HG03571 (cell line): ENCODE data around the gene DUS1L.

ENCODE experiments used
- ATAC-seq: cut with Tn5 transposase; IDR thresholded peaks from one replicate; pipeline ENCODE4 v1.9.1; 2021; ENCODE audit not compliant: unreplicated experiment

DUS1L gene

DNA sequence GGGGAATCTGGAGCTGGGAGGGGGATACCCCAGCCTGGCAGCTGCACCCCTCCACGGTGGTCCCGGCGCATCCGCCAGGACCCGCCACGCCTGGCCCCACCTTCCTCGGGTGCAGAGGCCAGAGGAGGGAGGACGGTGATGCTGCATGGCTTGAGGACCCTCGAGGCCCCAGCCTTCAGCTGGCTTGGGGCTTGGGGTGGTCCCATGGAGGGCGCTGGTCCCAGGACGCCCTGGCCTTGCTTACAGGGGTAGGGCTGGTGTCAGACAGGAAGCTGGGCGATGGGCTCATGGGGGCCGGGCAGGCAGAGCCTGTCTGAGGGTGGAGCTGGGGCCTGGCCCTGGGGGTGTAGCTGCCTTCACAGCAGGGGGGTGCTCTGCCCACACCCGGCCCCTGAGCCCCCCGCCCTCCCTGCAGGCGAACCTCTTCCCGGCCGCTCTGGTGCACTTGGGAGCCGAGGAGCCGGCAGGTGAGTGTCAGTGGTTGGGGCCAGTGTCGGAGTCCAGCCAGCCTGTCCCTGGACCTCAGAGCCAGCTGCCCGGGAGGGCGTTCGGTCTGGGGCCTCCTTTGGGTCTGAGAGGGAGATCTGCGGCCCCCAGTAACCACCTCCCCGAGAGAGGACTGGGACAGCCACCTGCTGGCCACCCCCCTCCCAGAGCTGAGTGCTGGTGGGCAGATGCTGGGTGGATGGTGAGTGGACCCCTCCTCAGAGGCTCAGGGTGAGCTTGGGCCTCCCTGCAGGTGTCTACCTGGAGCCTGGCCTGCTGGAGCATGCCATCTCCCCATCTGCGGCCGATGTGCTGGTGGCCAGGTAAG lies 49.3 kb downstream of the DUS1L start:
- ATAC-seq, result no peak

DNA sequence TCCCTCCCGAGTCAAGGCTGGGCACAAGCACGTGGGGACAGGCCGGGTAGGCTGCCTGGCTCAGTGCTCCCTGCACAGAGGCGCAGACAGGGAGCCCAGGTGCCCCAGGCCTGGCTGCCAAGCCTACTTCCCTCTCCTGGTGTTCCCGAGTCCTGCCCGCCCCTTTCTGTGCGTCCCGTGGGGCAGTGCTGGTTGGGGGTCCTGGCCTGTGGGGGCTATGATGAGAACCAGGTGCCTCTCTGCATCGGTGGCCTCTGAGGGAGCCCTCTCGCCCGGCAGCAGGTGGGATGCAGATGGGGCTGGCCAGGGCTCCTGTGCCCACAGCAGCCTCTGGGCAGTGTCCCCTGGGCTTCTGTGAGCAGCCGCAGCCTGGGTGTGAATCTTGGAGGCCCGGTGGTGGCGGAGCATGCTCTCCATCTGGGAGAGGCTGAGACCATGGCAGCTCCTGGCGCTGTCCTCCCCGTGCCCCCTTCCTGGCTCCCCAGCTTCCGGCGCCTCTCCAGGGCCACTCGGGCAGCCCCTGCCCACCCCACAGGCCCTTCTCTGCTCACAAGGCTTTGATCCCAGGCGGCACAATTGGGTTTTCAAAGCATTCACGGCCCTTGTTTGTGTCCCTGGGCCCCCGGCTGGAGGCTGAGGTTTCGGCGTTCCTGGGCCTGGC lies 50.2 kb downstream of the DUS1L start:
- ATAC-seq, result no peak

DNA sequence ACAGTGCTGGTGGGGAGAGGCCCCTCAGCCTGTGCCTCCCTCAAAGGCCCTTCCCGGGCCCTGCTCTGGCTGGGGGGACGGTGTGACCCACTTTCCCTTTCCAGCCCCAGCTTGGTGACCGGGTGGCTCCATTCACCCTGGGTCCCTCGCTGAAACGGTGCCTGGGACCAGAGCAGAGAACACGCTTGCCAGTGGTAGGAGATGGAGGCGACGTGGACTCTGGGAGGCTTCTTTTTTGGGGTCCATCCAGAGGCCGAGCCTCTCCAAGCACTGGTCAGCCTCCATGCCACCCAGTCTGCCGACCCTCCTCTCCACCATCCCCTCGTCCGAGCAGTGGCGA lies 50.7 kb downstream of the DUS1L start:
- no peak for ATAC-seq

DNA sequence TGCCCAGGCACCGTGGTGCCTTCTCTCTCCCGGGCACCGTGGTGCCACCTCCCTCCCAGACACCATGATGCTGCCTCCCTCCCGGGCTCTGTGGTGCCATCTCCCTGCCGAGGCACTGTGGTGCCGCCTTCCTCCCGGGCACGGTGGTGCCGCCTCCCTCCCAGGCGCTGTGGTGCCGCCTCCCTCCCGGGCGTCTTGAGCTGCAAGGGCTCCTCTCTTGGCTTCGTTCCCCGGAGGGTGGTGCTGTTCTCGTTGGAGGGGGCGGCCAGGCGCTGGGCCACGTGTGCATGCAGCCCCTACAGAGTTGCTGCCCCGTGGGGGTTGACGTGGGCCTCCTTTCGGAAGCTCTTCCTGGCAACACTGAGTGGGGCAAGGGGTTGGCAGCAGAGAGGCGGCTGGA lies 51.2 kb downstream of the DUS1L start:
- no peak for ATAC-seq

DNA sequence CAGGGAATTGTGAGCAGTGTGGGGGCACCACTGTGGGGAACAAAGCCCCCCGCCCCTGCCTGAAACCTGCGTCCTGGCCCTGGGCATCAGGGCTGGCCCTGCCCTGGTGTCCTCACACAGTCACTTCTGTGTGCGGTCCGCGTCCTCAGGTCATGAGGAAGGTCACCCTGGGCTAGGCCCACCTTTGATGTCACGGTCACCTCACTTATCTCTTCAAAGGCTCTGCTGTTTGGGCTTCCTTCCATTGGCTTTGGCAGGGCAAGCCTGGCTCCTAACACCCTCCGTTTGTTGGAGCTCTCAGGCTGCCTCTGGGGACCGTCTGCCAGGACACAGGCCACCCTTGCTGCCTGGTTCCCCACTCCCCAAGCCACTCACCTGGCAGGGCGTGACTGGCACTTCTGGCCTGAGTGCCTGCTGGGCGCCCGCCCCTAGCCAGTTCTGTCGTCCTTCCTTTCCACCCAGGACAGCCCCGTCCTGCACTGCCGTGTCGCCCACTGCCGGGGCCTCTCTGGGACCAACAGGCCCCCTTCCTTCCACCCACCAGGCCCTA lies 51.8 kb downstream of the DUS1L start:
- ATAC-seq, result no peak

DNA sequence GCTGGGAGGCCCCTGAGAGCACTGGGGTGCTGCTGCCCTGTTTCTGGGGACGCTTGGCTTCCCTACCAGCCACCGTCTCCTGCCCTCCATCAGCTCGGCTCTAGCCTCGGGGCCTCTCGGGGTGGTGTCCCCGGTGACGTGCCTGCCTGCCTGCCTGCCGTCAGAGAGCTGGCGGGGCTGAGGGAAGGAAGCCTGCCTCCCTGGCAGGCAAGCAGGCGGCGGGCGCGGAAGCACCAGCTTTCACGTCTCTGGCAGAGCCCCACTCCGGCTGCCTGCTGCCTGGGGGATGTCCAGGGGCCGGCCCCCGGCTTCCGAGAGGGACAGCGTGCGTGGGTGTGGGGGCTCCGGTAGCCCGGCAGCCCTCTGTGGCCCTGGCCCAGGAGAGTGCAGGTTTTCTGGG lies 52.3 kb downstream of the DUS1L start:
- no peak for ATAC-seq

DNA sequence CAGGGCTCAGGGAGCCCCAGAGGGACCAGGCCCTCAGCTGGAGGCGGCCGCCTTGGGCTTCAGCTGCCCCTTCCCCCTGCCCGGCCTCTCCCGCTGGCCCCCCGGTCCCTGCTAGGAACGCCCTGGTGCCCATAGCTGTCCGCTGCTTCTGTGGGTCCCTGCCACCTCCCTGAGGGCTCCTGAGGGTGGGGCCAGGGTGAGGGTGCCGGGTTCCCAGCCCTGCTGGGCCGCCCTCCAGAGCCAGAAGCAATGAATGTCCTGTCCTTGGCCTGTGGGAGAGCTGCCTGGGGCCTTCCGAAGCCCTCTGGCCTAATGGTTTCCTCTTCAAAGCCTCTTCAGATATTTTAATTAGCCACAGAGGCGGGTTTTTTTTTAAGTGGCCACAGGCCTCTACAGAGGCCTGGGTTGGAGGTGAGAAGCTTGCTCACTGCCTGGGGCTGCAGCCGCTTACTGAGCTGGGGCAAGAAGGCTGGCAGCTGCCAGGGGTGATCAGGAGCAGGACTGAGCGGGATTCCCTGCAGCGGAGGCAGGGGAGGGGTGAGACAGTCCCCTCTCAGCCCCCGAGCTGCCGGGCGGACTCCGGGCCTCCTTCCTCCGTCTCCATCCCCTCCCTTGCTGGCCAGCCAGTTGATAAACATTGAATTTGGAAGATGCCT lies 52.8 kb downstream of the DUS1L start:
- no peak for ATAC-seq

DNA sequence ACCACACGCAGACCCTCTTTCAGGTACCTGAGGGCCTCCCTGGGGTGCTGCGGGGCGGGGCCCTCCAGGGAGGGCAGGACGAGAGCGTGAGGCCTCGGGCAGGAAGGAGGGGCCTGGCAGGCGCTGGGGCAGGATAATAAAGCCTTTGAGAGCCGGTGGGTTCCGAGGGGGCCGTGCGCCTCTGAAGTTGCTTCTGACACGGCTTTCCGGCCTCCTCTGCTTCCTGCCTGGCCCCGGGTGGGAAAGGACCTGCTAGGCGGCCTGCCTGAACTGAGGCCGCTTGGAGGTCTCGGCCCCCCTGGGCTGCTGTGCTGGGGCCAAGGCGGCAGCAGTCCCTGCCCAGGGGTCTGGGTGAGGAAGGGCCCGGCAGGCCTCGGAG lies 53.4 kb downstream of the DUS1L start:
- no peak for ATAC-seq

DNA sequence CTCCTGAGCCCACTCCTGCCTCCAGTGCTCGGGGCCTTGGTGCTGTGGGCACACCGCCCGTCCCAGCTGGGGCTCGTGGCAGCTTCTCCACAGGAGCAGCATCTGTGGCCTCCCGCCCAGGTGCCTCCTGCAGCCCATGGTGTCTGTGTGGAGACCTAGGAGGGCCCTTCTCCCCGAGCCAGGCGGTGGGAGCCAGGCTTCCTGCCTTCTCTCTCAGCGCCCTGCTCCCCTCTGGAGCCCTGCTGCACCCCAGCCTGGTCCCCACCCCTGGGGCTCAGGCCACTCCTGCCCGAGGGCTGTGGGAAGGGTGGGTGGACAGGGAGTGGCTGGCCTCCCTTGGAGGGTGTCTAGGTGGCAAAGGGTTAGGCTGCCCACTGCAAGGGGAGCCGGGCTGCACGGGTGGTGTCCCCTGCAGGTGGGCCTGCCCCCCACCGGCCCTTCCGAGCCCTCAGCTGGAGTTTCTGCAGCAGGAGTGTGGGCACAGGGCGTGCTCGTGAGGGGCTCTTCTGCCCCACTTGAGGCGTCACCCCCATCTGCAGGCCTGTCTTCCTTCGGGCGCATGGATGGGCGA lies 53.9 kb downstream of the DUS1L start:
- no peak for ATAC-seq

DNA sequence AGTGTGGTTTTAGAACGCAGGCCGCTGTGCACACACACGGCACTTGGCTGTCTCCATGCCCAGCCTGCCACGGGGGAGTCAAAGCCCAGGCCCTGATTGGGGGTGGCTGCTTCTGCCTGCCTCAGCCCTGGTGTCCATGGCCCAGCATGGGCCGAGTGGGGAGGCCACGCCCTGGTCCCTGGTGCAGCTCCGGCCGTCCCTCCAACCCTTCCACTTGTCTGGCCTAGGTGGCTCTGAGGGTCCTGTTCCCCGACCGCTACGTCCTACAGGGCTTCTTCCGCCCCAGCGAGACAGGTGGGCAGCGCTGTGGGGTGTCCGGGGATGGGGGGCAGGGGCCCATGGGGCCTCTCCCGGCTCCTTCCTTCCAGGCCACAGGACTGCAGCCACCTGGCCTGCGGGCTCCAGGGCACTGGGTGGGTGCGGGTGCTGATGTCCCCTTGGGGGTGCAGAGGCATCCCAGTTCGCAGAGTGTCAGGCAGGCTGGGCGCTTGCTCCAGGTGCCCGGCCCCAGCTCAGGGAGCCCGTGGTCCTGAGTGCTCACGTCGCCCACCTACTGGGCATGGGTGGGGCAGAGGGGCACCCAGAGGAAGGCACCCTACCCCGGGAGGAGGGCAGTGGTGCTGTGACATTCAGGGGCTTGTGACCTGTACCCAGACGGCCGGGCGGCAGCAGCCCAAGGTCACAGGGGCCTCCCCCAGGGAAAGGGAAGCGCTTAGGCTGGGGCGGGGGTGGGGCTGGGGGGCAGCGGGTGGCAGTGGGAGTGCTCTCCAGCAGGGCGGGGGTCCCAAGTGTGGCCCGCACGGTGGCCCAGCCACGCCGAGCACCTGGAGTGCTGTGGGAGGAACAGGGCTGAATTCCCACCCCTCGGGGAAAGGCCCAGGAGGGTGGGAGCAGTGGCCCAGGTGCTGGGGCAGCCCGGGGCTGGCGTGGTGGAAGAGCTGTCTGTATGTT lies 54.8 kb downstream of the DUS1L start:
- ATAC-seq, result no peak

DNA sequence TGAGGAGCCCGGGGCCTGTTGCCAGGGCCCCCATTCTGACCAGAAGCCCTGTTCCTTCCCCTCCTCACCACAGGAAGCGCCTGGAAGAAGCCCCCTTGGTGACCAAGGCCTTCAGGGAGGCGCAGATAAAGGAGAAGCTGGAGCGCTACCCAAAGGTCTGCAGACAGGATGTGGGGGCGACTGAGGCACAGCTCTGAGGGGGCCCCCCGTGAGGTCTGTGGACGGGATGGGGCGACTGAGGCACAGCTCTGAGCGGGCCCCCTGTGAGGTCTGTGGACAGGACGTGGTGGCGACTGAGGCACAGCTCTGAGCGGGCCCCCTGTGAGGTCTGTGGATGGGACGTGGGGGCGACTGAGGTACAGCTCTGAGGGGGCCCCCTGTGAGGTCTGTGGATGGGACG lies 56.2 kb downstream of the DUS1L start:
- ATAC-seq, result no peak

DNA sequence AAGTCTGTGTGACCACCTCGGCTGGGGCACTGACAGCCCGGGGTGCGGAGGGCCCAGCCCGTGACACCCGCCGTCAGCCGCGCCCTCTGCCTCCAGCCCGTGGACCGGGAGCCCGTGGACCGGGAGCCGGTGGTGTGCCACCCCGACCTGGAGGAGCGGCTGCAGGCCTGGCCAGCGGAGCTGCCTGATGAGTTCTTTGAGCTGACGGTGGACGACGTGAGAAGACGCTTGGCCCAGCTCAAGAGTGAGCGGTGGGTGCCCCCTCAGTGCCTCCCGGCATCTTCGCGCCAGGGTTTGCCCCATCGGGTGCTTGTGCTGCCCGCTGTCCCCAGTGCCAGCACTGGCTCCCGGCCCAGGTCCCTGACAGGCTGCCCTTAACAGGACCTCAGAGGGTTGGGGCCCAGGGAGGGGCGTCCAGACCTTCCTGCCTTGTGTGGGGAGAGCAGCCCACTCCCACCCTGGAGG lies 56.6 kb downstream of the DUS1L start:
- ATAC-seq, result no peak

DNA sequence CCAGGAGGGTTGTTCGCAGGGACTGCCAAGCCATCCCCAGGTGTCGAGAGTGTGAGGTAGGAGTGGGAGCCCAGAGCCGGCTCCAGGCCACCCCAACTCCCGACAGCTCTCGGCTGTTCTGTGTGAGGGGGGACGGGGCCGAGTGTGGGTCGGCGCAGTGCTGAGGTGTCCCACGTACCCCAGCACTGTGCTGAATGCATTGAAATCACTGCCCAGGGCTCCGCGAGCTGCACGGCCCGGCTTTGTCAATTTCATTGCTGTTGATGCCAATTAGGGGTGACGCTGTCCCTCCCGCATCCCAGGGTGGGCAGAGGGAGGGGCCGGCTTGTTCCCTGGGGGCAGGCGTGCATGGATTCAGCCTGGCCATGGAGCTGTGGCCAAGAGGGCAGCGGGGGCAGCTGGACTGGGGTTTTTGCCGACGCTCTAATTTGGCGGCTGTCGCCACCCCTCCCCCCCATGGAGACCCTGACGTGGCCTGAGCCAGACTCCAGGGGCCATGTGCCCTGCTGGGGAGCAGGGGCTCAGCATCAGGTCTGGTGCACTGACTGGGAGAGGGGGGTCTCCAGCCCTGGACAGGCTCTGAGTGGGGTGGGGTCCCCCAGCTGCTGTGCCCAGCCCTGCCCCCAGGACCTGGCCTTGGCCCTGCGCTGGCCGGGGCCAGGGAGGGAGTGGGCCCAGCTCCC lies 57.2 kb downstream of the DUS1L start:
- no peak for ATAC-seq
